GM21367 (cell line): Measurements from ENCODE around the gene ZBTB47.

ENCODE experiments used
- ATAC-seq: cut with Tn5 transposase; IDR thresholded peaks from one replicate; pipeline ENCODE4 v1.9.1; 2021; ENCODE audit not compliant: unreplicated experiment

ZBTB47 gene

DNA sequence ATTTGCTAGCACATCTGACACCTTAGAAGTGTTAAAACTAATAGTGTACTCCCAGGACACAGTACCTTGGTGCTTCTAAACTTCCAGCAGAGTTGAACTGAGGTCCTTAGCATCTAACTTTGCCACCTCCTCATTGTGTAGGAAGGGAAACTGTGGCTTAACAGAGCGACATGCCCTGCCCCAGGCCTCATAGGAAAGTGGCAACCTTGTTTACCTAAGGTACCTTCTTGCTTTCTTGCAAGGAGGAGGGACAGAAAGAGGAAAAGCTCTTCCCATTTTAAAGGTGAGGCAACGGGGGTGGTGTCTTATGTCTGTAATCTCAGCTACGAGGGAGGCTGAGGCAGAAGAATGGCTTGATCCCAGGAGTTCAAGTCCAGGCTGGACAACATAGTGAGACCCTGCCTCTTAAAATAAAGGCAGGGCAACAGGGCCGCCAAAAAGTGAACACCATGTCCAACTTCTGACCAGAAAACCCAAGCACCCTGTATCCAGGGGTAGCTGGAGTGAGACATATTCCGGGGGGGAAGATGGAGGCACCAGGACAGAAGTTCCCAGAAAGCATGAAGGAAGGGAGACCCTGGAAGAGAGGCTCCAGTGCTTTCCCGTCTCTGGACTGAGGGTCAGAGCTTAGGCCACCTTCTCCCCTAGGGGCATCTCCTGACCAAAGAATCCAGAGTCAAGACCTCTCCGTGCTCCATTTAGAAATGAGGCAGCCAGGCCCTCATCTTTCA lies 31.3 kb downstream of the ZBTB47 start:
- no peak for ATAC-seq

DNA sequence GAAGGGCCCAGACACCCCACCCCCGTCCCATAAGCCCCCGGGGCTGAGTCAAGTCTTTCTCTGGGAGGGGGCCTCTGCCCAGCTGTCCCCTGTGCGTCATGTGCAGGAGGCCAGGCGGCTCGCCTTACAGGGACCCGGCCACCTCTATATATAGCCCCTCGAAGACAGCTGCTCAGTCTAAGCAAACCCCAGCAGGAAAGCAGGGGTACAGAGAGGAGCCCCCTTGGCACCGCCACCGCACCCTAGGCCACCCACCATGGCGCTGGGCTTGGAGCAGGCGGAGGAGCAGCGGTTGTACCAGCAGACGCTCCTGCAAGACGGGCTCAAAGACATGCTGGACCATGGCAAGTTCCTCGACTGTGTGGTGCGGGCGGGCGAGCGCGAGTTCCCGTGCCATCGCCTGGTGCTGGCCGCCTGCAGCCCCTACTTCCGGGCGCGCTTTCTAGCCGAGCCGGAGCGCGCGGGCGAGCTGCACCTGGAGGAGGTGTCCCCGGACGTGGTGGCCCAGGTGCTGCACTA lies 31.9 kb downstream of the ZBTB47 start, which contains the start of gene KLHL40:
Gene KLHL40, plus strand, starts transcription at position 175 of the 519 bp plus-strand sequence. Its CDS starts 82 bp downstream, at position 257.
- no peak for ATAC-seq

DNA sequence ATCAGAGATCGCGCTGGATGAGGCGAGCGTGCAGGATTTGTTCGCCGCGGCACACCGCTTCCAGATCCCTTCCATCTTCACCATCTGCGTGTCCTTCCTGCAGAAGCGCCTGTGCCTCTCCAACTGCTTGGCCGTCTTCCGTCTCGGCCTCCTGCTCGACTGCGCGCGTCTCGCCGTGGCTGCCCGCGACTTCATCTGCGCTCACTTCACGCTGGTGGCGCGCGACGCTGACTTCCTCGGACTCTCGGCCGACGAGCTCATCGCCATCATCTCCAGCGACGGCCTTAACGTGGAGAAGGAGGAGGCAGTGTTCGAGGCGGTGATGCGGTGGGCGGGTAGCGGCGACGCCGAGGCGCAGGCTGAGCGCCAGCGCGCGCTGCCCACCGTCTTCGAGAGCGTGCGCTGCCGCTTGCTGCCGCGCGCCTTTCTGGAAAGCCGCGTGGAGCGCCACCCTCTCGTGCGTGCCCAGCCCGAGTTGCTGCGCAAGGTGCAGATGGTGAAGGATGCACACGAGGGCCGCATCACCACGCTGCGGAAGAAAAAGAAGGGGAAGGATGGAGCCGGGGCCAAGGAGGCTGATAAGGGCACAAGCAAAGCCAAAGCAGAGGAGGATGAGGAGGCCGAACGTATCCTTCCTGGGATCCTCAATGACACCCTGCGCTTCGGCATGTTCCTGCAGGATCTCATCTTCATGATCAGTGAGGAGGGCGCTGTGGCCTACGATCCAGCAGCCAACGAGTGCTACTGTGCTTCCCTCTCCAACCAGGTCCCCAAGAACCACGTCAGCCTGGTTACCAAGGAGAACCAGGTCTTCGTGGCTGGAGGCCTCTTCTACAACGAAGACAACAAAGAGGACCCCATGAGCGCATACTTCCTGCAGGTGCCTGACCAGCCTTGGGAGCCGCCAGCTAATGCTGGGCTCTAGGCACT lies 32.7 kb downstream of the ZBTB47 start:
- no peak for ATAC-seq

DNA sequence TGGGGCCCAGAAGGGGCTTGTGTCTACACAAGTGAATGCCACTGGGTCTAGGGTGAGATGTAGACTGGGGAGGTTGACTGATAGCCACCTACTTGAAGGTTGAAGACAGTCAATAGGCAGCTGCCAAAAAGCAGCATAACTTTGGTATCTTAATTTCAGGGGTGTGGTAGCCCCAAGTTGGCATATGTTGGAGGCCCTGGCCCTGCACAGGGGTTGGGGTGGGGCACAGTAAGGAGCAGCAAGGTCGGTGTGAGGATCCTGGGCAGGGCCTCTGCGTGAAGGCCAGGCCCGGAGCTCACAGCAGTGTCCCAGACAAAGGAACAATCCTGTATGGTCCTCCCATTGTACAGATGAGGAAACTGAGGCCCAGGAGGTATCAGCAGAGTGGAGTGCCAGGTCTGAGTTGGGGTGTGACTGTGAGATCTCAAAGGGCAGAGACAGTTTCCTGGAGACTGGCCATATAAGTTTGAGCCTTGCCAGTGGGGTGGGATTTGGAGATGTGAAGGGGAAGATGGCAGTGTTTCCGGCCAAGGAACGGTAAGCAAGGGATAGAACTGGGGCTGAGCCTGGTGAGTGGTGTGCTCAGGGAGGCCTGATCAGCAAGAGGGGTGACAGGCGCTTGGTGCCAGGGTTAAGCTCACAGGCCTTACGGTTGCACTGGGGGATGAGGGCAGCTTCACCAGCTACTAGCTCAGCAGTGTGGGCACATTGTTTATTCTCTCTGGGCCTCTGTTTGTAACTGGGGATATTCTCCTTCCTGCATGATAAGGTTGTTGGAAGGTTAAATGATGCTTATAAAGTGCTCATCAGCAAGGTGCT lies 33.5 kb downstream of the ZBTB47 start:
- no peak for ATAC-seq

DNA sequence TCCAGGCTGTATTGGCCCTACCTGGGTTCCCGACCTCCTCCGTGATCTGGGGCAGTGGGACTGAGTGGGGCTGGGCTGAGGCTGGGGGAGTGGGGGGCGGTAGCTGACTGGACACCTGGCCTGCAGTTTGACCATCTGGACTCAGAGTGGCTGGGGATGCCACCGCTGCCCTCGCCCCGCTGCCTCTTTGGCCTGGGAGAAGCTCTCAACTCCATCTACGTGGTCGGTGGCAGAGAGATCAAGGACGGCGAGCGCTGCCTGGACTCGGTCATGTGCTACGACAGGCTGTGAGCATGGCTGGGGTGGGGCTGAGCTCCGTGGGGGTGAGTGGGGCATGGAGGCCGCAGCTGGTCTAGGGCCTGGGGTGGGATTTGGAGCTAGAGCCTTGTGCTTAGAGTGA lies 34.5 kb downstream of the ZBTB47 start:
- ATAC-seq: no peak

DNA sequence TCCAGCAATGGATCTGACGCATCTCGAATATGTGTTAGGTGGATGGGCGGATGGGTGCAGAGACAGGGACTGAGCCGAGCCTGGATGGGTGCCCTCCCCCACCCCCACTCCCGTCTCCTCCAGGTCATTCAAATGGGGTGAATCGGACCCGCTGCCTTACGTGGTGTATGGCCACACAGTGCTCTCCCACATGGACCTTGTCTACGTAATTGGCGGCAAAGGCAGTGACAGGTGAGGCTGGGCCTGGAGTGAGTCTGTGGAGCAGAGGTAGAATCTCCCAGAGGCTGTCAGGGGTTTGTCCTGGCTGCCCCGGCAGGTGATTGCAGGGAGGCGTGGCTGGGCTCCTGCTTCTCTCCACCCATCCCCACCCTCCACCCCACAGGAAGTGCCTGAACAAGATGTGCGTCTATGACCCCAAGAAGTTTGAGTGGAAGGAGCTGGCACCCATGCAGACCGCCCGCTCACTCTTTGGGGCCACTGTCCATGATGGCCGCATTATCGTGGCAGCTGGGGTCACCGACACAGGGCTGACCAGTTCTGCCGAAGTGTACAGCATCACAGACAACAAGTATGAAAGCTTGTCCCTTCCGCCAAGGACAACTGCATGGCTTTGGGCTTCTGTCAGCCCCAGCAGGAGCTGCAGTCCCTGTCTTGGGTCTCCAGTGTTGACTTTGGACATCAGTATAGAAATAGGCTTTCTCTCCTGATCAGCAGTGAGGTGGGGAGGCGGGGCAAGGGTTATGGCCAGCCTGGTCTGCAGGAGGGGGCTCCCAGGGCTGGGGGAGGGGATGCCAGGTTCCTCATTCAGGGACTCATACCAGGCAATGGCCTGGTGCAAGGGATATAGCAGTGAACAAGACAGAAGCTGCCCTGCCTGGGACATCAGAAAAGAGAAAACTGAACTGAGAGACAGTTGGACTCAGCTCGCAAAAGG lies 35.3 kb downstream of the ZBTB47 start:
- ATAC-seq: no peak

DNA sequence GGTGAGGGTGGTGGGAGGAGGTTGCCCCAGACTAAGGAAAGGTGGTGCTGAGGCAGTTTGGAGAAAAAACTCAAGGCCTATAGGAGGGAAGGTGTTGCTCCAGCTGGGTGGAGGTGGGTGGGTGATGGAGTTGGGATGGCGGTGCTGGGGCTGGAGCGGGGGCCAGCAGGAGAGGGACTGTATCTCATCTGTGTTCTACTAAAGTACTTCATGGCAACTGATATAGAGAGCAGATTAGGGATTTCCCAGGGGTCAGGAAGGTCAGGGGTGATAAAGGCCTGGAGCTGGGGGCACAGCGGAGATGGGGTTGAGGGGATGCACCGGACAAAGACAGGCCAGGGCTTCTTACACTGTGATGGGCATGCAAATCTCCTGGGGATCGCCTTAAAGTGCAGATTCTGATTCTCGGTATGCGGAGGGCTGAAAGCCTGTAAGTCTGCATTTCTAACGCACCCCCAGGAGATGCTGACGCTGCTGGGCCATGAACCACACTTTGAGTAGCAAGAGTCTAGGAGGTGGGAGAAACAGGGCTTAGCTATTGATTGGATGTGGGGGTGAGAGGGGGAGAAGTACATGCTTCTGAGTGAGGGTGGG lies 36.0 kb downstream of the ZBTB47 start:
- ATAC-seq: no peak

DNA sequence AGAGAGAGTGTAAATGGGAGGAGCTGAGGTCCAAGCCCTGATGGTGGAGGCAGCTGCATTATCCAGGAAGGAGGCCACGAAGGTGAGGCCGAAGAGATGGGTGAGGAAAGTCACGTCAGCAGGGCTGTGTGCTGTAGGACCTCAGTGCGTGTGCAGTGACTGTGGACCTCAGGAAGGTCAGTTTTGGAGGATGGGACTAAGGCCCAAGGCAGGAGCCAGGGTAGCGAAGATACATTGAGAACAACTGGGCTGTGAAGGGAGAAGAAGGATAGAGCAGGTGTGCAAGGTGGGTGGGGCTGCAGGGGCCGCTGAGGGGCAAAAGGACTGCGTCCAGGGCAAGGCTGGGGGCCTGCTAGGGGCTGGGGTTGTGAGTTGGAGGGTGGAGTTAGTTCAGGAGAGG lies 36.7 kb downstream of the ZBTB47 start:
- no peak for ATAC-seq

DNA sequence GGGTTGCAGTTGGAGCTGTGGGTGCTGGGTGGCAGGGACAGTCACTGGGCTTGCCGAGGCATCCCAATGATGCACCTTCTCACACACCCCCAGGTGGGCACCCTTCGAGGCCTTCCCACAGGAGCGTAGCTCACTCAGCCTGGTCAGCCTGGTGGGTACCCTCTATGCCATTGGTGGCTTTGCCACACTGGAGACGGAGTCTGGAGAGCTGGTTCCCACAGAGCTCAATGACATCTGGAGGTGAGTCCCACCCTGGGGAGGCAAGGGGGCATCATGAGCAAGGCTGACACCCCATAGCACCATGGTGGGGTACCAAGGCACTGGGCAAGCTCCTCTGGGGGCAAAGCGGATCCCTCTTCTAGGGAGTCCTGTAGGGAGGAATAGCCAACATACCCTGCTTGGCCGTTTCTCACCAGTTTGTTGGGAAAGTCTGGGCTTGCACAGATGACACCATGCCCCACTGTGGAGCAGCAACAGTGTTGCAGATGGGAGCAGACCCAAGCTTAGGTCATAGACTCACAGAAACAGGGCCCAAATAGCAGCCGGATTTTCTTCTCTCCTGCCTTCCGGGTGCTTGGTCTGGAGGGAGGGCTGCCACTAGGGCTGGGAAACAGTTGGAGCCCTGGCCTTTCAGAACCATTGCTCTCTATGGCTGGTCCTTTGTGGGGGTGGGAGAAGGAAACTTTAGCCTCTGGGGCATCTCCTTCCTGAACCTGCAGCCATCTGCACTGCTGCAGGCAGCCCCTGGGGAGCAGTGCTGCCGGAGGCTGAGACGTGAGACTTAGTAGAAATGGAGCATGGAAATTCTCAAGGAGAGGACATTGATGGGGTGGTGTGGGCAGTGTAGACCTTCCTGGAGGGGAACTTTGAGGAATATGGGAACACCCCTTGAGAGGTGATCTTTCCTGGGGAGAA lies 37.5 kb downstream of the ZBTB47 start:
- ATAC-seq: no peak

DNA sequence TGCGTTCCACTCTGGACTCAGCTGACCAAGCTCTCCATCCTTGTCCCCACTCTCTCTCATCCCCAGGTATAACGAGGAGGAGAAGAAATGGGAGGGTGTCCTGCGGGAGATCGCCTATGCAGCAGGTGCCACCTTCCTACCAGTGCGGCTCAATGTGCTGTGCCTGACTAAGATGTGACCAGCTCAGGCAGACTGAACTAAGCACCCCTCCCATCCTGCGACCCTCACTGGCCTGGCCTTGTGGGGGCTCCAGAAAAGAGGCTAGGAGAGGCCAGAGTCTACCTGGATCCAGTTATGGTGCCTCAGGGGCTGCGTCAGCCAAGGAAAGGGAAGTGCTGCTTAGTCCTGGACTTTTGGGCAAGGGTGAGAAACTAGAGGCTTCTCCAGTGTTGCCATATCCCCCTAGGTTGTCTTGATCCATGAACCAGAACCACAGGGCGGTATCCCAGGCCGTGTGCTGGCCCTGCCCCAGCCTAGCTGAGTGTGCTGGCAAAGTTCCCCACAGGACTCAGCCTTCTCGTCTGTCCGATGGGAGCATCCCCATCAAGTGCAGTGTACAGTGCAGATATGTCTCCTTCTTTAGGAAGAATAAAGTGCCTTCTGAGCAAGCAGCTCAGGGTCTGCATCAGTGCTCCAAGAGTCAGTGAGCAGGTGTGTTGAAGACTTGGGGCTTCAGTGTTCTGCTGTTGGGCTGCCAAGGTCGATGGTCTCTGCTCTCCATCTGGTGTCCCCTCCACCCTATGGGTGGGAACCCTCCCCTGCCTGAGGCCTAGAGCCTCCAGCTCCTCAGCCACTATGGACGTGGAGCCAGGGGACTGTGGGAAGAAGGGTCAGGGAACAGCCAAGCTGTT lies 38.5 kb downstream of the ZBTB47 start:
- ATAC-seq: no peak

DNA sequence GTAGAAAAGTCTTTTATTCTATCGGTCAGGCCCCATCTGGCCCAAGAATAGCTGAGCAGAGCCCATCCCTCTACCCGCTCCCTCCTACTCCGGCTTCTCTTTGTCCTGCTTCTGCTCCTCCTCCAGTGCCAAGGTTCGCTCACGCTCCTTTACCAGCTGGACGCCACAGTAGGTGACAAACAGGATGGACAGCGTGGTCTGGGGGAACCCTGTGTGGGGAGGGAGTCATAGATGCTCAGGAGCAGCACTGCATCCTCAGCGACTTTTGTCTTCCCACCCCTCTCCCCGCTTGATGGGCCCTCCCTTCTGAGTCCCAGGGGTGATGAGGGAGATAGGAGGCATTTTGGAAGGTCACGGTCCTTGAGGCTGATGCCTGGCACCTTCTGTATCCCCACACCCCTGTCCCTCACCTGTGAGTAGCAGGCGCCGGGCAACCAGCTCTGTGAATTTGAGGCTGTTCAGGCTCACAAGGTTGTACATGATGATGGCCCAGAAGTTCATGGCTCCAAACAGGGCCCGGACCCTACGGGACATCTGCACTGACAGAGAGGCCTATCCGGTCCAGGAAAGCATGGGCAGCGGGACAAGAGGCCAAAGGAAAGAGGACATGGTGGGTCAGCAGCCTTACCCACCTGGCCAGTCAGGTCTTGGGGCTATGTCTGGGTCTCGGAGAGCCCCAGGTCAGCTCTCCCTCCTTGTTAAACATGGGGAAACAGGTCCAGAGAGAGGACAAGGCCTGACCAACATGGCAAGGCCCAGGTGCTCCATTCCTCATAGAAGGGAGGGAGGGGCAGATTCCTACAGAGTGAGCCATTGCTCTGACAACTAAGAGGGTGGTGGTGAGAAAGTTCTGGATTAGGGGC lies 39.4 kb downstream of the ZBTB47 start:
- ATAC-seq: no peak

DNA sequence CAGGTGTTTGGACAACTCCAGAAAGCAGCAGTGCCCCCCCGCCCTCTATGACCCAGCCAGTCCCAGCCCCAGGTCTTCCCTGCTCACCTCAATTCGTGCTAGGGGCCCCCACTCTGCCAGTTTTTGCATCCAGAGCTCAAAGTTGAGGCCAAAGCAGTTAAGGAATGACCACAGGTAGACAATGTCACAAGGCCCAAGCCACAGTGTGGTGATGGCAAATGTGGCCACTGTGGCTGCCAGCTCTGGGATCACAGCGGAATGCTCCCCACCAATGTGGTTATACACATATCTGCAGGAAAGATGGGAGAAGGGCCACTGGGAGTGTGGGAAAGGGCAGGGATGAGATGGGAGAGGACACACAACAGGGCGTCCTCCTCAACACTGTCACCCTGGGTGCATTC lies 40.0 kb downstream of the ZBTB47 start:
- no peak for ATAC-seq

DNA sequence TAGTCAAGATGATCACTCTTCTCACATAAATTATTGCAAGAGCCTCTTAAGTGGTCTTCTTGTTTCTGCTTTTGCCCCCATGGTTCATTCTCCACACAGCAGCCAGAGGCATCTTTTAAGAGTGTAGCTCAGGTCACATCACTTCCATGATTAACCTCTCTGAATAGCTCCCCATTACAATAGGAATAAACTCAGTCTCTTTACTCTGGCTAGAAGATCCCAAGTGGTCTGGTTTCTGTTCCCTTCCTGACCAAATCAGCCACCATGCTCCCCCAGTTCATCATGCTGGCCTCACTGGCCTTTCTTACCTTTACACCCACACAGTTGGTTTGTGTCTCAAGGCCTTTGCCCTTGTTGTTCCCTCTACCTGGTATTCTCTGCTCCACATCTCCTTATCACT lies 40.9 kb downstream of the ZBTB47 start:
- no peak for ATAC-seq

DNA sequence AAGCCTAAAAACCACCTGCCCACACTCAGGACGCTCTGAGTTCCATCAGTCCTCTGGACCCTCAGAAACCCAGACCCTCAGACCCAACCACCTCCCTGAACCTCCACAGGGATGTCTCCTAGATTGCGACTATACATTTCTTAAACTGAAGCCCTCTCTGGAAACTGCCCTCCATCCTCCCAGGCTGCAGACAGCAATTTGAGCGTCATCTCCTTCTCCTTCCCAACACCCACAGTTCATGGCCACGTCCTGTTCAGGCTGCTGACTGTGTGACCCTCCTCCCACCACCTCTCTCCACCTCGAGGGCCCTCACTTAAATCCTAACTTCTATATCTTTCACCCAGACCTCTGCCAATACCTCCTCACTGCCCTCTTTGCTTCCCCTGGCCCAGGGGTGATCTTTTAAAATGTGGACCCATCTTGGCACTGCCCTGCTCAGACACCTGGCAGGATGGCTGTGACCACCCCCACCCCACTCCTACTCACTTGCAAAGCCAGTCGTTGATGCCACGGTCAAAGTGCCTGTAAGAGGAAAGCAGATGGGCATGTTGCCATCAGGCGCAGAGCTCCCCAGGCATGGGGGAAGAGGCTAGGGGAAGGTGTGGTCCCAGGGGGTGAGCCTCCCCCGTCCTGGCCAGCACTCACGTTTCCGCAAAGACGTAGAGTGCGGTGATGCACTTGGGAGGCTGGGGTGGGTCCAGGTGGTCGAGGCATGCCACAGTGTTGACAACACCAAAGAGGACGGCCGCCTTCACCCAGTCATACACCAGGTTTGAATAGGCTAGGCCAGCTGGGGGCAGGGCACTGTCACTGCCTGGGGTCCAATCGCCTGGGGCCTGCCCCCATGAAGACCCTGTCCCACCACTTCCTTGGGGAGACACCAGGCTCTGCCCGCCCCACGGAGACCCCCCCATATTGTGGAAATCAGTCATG lies 43.1 kb downstream of the ZBTB47 start:
- no peak for ATAC-seq

DNA sequence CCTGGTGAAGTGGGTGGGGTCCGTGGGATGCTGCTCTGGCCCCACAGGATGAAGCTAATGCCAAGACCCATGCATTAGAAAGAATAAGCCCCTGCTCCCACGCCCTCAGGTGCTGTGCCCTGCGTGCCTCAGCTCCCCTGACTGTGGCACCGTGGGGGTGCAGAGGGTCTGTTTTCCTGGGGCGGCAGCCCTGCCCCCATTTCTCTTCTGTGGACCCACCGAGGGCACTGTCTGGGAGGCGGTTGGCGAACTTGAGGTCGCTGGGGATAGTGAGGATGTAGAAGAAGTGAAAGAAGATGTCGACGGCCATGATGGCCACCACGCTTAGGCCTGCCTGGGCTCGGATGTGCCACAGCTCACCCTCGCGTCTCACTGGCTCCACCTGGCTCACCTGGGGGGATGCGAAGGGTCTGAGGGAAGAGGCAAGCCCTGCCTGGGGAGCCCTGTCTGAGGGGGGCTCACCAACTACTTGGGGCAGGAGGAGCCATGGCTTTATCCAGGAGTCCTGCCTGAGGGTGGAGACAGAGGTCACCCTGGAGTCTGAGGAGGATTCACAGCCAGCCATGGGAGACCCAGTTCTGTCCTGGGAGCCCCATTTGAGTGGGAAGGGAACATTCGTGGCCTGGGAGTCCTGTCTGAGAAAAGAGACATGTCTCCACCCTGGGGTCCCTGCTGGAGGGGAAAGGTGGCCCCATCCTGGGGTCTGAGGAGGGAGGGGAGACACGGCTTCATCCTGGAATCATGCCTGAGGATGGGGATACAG lies 44.0 kb downstream of the ZBTB47 start:
- no peak for ATAC-seq
